Stromal cell of bone marrow (primary cell): ENCODE results near the gene HPCAL4.

Experiments used
- DNase-seq: peaks from one replicate; pipeline ENCODE4 v3.0.0-alpha.2; 2012; ENCODE audit warnings: low read depth

HPCAL4 gene

DNA sequence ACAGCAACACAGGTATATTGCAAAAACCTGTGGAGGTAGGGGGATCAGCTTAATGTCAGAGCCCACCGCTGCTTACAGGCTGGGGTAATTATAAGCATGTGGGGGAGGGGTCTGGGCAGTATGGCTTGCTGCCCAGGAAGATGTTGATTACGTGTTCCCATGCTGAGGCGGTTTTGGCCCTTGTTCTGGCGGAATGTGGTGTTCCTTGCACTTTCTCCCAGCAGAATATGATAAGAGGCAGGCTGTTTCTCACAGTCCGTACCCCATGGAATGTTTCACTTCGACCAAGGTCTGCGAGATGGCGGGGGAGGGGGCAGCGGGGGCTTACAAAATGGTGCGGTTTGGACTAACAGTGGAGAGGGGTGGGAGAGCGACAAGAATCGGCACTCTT lies 9.8 kb upstream of the HPCAL4 start:
- DNase-seq = no peak

DNA sequence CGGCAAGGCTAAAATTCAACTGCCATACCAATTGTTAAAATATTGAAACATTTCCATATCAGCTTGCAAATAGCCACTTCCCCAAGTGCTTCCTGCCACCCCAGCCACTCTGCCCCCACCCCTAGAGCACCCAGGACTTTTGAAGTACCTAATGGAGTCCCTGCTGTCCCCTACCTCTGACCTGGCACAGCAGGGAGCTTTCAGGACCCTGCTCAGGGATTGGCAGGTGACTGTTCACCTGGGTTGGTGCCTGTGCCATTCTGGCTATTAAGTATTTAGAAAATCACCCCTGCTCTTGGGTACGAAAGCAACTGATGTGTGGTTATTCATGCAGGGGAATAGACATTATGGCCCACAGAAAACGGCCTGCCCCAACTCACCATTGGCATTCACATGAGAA lies 9.1 kb upstream of the HPCAL4 start:
- no peak for DNase-seq

- no peak for DNase-seq
Observed at GRCh38 chr1:39699419-39699818, 8.2 kb upstream of the HPCAL4 start.

GRCh38 chr1:39698568-39698967 lies 7.3 kb upstream of the HPCAL4 start:
- DNase-seq = no peak

DNA sequence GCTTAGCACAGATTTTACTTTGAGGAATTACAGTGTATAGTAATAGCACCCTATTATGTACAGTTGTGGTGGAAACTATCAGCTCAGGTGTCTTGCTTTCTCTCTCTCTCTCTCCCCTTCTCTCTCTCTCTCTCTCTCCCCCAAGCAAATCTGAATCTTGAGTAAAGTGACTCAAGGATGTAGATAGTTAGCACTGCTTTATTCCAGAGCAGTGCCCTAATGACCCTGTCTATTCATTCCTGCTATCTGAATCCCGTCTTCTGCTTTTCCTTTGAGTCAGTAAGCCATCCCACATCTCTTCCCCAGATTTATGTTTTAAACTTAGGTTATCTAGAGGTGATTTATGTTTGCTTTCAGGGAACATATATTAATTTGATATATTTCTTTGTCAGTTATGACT lies 5.2 kb upstream of the HPCAL4 start:
- DNase-seq = no peak

- no peak for DNase-seq
Observed at GRCh38 chr1:39695016-39695415, 3.8 kb upstream of the HPCAL4 start.

DNA sequence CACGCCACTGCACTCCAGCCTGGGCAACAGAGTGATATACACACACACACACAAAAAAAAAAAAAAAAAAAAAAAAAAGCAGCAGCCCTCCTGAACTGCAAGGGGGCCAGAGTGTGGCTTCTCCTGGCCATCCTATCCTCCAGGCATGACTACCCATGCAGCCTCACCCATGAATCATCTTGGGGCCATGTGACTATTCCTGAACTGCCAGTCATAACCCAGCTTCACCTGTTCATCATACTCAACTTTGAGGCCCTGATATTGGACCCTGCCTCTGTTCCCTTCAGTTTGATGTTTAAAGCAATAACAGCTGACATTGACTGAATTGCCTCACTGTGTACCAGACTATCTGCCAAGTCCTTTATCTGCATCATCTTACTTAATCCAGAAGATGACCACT lies 2.8 kb upstream of the HPCAL4 start:
- DNase-seq = no peak

GRCh38 chr1:39692152-39693074 lies 1.2 kb upstream of the HPCAL4 start:
- DNase-seq = no peak

DNA sequence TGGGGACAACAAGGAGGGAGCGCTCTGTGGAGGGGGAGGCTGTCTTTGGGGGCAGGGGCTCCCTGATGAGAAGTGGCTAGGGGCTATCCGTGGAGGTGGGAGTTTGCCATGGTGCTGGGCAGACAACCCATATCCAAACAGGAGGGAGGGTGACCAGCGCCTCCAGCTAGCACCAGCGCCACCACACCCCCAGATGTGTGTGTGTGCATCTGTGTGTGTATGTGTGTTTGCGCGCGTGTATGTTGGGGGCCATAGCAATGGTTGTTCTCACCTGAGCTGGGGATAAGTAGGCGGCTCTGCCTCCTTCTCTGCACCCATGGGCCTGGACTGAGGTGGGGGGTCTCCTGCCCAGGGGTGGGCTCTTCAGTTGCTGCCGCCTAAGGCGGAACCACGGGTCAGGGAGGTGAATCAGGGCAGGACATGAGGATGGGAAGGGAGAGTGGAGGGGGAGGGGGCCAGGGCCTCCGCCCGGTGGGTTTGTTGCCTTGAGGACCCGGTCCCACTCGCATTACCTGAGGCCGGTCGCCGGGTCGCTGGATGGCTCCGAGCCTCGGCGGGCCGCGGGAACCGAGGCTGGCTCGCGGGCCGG lies 345 bp downstream of the HPCAL4 start:
- no peak for DNase-seq

- no peak for DNase-seq
Observed at GRCh38 chr1:39690225-39690624, 1.0 kb downstream of the HPCAL4 start.

DNA sequence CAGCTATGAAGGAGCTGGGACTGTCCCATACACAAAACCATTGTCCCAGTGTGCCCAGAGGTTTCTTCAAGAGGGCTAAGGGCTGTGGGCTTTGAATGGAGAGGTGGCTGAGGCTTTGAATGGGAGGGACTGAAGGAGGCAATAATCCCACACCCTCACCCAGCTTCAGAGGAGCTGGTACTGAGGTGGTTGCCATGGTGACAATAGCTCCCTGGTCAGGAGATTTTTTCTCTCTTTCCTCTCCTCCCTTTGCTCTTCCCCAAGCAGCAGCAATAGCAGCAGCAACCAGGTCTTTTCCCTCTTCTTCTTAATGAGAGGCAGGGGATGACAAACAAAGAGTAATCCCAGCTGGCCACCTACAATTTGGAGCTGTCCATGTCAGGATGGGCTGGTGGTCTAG lies 1.6 kb downstream of the HPCAL4 start:
- DNase-seq = no peak

- DNase-seq = no peak
Observed at GRCh38 chr1:39689214-39689613, 2.0 kb downstream of the HPCAL4 start.

GRCh38 chr1:39688706-39689105 lies 2.5 kb downstream of the HPCAL4 start:
- no peak for DNase-seq

DNA sequence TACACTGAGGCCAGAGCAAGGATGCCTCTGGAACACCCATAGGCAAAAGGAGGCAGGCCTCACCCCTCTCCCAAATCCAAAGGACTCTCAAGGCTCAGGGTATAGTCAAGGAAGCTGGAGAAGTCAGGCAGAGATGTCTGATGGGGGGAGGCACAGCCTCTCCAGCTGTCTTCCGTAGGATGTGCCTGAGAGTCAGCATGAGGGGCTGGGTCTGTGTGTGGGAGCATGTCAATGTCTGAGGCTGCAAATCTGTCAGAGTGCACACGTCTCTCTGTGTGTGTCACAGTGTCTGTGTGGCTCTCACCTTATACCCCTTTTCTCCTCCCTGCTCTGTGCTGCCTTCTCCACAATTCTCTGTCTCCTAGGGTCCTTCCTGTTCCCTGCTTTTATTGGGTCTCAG lies 4.0 kb downstream of the HPCAL4 start:
- no peak for DNase-seq

DNA sequence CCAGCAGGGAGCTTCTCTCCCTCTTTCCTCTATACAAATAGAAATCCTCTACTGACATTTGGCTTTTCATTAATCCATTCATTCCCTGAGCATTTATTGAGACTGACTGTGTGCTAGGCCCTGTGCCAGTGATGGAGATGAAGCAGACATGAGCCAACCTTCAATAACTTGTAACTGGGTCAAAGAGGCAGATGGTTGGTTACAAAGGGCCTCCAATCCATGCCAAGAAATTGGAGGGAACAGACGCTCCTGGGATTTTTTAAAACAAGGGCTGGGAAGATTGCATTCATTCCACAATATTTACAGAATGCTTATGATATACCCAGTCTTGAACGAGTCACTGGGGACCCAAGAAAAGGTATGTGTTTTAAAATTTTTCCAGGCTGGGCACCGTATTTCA lies 6.2 kb downstream of the HPCAL4 start:
- no peak for DNase-seq

GRCh38 chr1:39684313-39684664 lies 6.9 kb downstream of the HPCAL4 start:
- no peak for DNase-seq

- DNase-seq = no peak
Observed at GRCh38 chr1:39683591-39684312, 7.5 kb downstream of the HPCAL4 start.

DNA sequence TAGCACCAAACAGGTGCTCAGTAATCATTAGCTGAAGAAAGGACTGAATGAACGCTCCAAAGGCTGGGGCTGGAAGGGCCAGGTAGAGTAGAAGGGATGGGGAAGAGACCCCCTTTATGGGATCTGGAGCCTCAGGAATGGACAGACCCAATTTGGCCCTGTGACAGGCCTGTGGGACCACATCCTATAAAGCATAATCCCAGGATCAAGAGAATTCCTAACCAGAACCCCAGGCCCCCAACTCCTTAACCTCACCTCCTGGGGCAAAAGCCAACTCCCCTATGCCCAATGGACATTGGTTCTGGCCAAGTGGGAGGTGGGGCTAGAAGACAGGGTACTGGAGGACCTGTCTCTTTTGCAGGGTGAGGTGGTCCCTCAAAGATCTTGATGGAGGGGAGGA lies 9.2 kb downstream of the HPCAL4 start:
- DNase-seq = no peak

DNA sequence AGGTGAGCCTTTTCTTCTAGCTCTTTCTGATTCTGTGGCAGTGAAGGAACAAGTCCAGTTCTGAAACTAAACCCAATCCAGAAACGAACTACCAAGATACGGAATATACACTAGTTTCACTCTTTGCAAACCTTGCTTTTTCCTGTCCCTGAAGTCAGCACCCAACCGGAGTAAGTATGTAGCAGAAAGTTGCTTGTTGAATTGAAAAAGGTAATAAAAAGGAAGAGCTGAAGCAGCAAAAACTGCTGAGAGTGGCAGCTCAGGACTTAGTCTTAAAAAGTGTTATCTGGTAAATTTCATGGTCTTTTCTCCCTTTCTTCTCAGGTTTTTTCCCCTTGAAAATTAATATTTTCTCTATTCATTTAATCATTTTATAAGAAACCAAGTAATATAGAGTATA lies 9.9 kb downstream of the HPCAL4 start:
- DNase-seq = no peak

DNA sequence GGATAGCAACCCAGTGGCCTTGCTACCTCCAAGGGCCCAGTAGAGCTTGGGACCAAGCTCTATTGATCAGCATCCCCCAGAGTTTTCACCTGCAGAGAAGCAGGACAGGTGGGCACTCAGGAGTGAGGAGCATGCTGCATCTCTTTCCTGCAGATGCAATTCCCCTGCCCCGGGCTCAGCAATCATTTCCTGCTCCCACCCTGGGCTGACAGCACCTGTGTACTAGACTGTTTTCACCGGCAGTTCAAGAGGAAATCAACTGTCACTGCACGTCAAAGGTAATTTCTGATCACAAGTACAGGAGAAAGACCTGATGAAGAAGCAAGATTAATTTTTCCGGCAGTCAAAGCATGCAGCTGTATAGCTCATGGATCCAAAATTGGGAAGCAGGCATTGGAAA lies 10.5 kb downstream of the HPCAL4 start:
- no peak for DNase-seq

DNA sequence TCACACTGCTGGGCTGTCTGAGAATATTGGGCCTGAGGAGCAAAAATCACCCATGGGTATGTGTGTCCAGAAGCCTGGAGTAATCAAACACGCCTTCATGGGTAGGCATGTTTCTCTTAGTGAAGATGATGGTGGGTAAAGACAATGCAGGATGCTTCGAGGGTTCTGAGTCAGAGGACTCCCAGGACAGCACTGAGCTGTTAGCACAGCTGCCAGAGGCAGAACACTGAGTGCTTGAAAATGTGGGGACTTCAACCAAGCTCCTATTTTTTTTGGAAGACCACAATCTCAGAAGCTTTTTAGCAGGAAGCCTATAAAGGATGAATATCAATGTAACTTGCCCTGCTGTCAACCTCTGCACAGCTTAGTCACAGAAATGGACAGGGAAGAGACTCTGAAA lies 11.4 kb downstream of the HPCAL4 start:
- DNase-seq = no peak

GRCh38 chr1:39678889-39679288 lies 12.3 kb downstream of the HPCAL4 start:
- no peak for DNase-seq

DNA sequence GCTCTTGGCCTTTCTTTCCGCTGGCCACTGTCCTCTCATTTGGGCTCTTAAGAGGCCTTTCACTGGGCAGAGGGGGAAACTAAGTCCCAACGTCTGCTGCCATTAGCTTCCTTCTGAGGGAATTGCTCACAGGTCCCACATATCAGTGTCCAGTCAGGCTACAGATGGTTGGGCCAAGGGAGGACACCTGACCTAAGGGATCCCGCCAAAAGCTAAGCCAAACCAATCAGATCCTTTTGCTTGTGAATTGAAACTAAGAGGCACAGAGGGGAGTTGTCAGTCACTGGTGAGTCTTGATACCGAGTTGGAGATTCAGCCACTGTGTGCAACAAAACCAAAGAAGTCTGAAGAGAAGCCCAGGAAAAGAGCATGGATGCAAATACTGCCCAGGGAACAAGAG lies 13.6 kb downstream of the HPCAL4 start:
- no peak for DNase-seq
